Peyer's patch (tissue), 4 donors: ENCODE measurements around the gene STEAP3.

Experiments
- POLR2A ChIP-seq, 2 donors: fragments of 450-650 bp; IDR thresholded peaks; one replicate each; pipeline ENCODE4 v1.5.1; 2017; ENCODE audit warnings: antibody characterized with exemption in 2 of 2, mild to moderate bottlenecking in 2 of 2, moderate library complexity in 2 of 2
- TF ChIP-seq, protein P1 (sequence below), 6 experiments: fragments of 450-650 bp in 4 of 6; fragments of 200-600 bp in 2 of 6; sonication (generic) in 1 of 6; IDR thresholded peaks; one replicate each; pipeline ENCODE4 v1.5.1; 2017 to 2019; ENCODE audit warnings: antibody characterized with exemption in 6 of 6, mild to moderate bottlenecking in 3 of 6, moderate library complexity in 1 of 6

- TF ChIP-seq, protein P1, sequence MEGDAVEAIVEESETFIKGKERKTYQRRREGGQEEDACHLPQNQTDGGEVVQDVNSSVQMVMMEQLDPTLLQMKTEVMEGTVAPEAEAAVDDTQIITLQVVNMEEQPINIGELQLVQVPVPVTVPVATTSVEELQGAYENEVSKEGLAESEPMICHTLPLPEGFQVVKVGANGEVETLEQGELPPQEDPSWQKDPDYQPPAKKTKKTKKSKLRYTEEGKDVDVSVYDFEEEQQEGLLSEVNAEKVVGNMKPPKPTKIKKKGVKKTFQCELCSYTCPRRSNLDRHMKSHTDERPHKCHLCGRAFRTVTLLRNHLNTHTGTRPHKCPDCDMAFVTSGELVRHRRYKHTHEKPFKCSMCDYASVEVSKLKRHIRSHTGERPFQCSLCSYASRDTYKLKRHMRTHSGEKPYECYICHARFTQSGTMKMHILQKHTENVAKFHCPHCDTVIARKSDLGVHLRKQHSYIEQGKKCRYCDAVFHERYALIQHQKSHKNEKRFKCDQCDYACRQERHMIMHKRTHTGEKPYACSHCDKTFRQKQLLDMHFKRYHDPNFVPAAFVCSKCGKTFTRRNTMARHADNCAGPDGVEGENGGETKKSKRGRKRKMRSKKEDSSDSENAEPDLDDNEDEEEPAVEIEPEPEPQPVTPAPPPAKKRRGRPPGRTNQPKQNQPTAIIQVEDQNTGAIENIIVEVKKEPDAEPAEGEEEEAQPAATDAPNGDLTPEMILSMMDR (IDR thresholded peaks at IDR 0.05): no peak
- TF ChIP-seq POLR2A (IDR thresholded peaks at IDR 0.05): no peak
Observed at GRCh38 chr2:119276864-119277263, 53.2 kb downstream of the STEAP3 start.
